H9 (cell line): ENCODE results near the gene NCF2. TPM values are rescaled to one million over a fixed set of nuclear protein-coding genes. Genes with fewer than 3 reads are reported as not detected.

ENCODE experiments used
- DNase-seq: peaks from one replicate; pipeline ENCODE4 v3.0.0-alpha.2; 2017
- H2AFZ ChIP-seq: one replicate; pipeline ENCODE4 v1.6.1; 2013; ENCODE audit warnings: mild to moderate bottlenecking, low read length, control low read depth, moderate library complexity
- H2AK5ac ChIP-seq: 2 replicates; pipeline ENCODE4 v1.6.1; 2013; ENCODE audit warnings: low read length, control low read depth, mixed read lengths; ENCODE audit not compliant: insufficient read length
- H2BK120ac ChIP-seq: one replicate; pipeline ENCODE4 v1.6.1; 2013; ENCODE audit warnings: low read depth, mild to moderate bottlenecking, low read length, control low read depth, inconsistent platforms; ENCODE audit not compliant: poor library complexity, severe bottlenecking
- H2BK12ac ChIP-seq: 2 replicates; pipeline ENCODE4 v1.6.1; 2013; ENCODE audit warnings: low read length, control low read depth, mixed read lengths, low read depth; ENCODE audit not compliant: insufficient read length
- H2BK15ac ChIP-seq: 2 replicates; pipeline ENCODE4 v1.6.1; 2013; ENCODE audit warnings: low read depth, low read length, control low read depth
- H2BK20ac ChIP-seq: one replicate; pipeline ENCODE4 v1.6.1; 2013; ENCODE audit warnings: low read depth, mild to moderate bottlenecking, low read length, control low read depth, inconsistent platforms; ENCODE audit not compliant: poor library complexity, severe bottlenecking
- H2BK5ac ChIP-seq: 2 replicates; pipeline ENCODE4 v1.6.1; 2013; ENCODE audit warnings: low read length, control low read depth, mixed read lengths; ENCODE audit not compliant: insufficient read length
- H3K14ac ChIP-seq: 2 replicates; pipeline ENCODE4 v1.6.1; 2013; ENCODE audit warnings: low read length, control low read depth; ENCODE audit not compliant: insufficient read depth
- H3K18ac ChIP-seq: 2 replicates; pipeline ENCODE4 v1.6.1; 2013; ENCODE audit warnings: low read depth, mild to moderate bottlenecking, mixed read lengths, low read length, control low read depth; ENCODE audit not compliant: insufficient read length
- H3K23ac ChIP-seq: 2 replicates; pipeline ENCODE4 v1.6.1; 2013; ENCODE audit warnings: low read length, control low read depth, mixed read lengths, low read depth; ENCODE audit not compliant: insufficient read length
- H3K23me2 ChIP-seq: 2 replicates; pipeline ENCODE4 v1.6.1; 2013; ENCODE audit warnings: low read depth, mild to moderate bottlenecking, mixed read lengths, low read length, control low read depth; ENCODE audit not compliant: insufficient read length, poor library complexity, severe bottlenecking
- H3K27ac ChIP-seq: 2 replicates; pipeline ENCODE4 v1.5.1; 2013; ENCODE audit warnings: low read length, control low read depth, mixed read lengths, low read depth; ENCODE audit not compliant: insufficient read length
- H3K27me3 ChIP-seq: 2 replicates; pipeline ENCODE4 v1.6.1; 2013; ENCODE audit warnings: low read length, control low read depth, inconsistent platforms; ENCODE audit not compliant: insufficient read depth
- H3K4ac ChIP-seq: 2 replicates; pipeline ENCODE4 v1.6.1; 2013; ENCODE audit warnings: low read depth, mild to moderate bottlenecking, control low read depth, inconsistent platforms, low read length, moderate library complexity
- H3K4me1 ChIP-seq: 2 replicates; pipeline ENCODE4 v1.6.1; 2013; ENCODE audit warnings: low read length, control low read depth, inconsistent platforms; ENCODE audit not compliant: insufficient read depth
- H3K4me2 ChIP-seq: 2 replicates; pipeline ENCODE4 v1.6.1; 2013; ENCODE audit warnings: low read length, control low read depth, mixed read lengths; ENCODE audit not compliant: insufficient read length, insufficient read depth
- H3K56ac ChIP-seq: 2 replicates; pipeline ENCODE4 v1.6.1; 2013; ENCODE audit warnings: low read depth, mild to moderate bottlenecking, mixed read lengths, low read length, control low read depth; ENCODE audit not compliant: insufficient read length
- H3K79me1 ChIP-seq: 2 replicates; pipeline ENCODE4 v1.6.1; 2013; ENCODE audit warnings: low read depth, mild to moderate bottlenecking, moderate library complexity, low read length, control low read depth, inconsistent platforms; ENCODE audit not compliant: insufficient read depth, poor library complexity, severe bottlenecking
- H3K79me2 ChIP-seq: 2 replicates; pipeline ENCODE4 v1.6.1; 2013; ENCODE audit warnings: low read length, control low read depth, inconsistent platforms; ENCODE audit not compliant: insufficient read depth
- H3K9ac ChIP-seq: 2 replicates; pipeline ENCODE4 v1.6.1; 2013; ENCODE audit warnings: low read length, control low read depth, mixed read lengths; ENCODE audit not compliant: insufficient read length; ENCODE audit errors: extremely low read depth
- H3K9me3 ChIP-seq: one replicate; pipeline ENCODE4 v1.6.1; 2013; ENCODE audit warnings: low read depth, low read length, inconsistent platforms; ENCODE audit not compliant: control insufficient read depth
- H3T11ph ChIP-seq: one replicate; pipeline ENCODE4 v1.6.1; 2013; ENCODE audit warnings: mild to moderate bottlenecking, low read length, control low read depth, inconsistent platforms
- H4K20me1 ChIP-seq: one replicate; pipeline ENCODE4 v1.6.1; 2013; ENCODE audit not compliant: control insufficient read depth, insufficient read length, insufficient read depth
- H4K5ac ChIP-seq: 2 replicates; pipeline ENCODE4 v1.6.1; 2013; ENCODE audit warnings: low read depth, mild to moderate bottlenecking, mixed read lengths, low read length, control low read depth; ENCODE audit not compliant: insufficient read length
- H4K8ac ChIP-seq: replicated peaks from 2 replicates; pipeline ENCODE4 v1.6.1; 2013; ENCODE audit warnings: low read length, control low read depth, mixed read lengths, low read depth; ENCODE audit not compliant: insufficient read length
- H4K91ac ChIP-seq: 2 replicates; pipeline ENCODE4 v1.6.1; 2013; ENCODE audit warnings: low read depth, mild to moderate bottlenecking, moderate library complexity, mixed read lengths, low read length, control low read depth; ENCODE audit not compliant: insufficient read length
- H3K27ac Mint-ChIP-seq, 3 experiments: 2 replicates in 2 of 3; 3 replicates in 1 of 3; pipeline ENCODE4 v1.8.0; 2020 to 2021; ENCODE audit warnings: mixed read lengths in 3 of 3, mild to moderate bottlenecking in 1 of 3, moderate library complexity in 1 of 3
- H3K27me3 Mint-ChIP-seq: 2 replicates; pipeline ENCODE4 v1.8.0; 2021; ENCODE audit warnings: low read depth, mild to moderate bottlenecking, moderate library complexity, mixed read lengths
- H3K36me3 Mint-ChIP-seq, 3 experiments: 2 replicates in 2 of 3; 3 replicates in 1 of 3; pipeline ENCODE4 v1.8.0; 2020 to 2021; ENCODE audit warnings: low read depth in 3 of 3, mixed read lengths in 3 of 3; ENCODE audit not compliant: insufficient read depth in 1 of 3
- H3K4me1 Mint-ChIP-seq, 2 experiments: 2 replicates each; pipeline ENCODE4 v1.8.0; 2020; ENCODE audit warnings: mixed read lengths in 2 of 2
- H3K4me3 Mint-ChIP-seq, 2 experiments: 2 replicates in 1 of 2; 3 replicates in 1 of 2; pipeline ENCODE4 v1.8.0; 2020 to 2021; ENCODE audit warnings: mild to moderate bottlenecking in 2 of 2, mixed read lengths in 2 of 2, moderate library complexity in 1 of 2
- H3K9me3 Mint-ChIP-seq, 2 experiments: 2 replicates in 1 of 2; 3 replicates in 1 of 2; pipeline ENCODE4 v1.8.0; 2020; ENCODE audit warnings: mild to moderate bottlenecking in 2 of 2, mixed read lengths in 2 of 2, moderate library complexity in 1 of 2
- WGBS: extraction: QIAGEN DNeasy Blood & Tissue Kit; methylation state at CpG from one replicate; pipeline ENCODE4 v1.1.7; 2013; ENCODE audit warnings: missing lambda C conversion rate, low lambda C conversion rate, mixed read lengths; ENCODE audit not compliant: insufficient read length; ENCODE audit errors: extremely low coverage; 5-methylcytosine and 5-hydroxymethylcytosine counted together
- total RNA-seq: library from RNA; stranded (reverse); gene quantifications from 2 replicates; pipeline ENCODE4 v1.2.1, GENCODE V29; 2021
- TF ChIP-seq, protein P1 (sequence below): fragments of 200-600 bp; sonication (generic); conservative IDR thresholded peaks from 3 replicates; pipeline ENCODE4 v1.8.0; 2021; ENCODE audit warnings: antibody characterized with exemption, mild to moderate bottlenecking

The NCF2 gene
- total RNA-seq, 1 experiment from 2014 or later = not detected

GRCh38 chr1:183589384-183589783 is 875 bp downstream of the NCF2 start:
- H4K20me1 ChIP-seq = no peaks in the 10 kb centered on the region
- H3K4me2 ChIP-seq = no peak overlapping the region
- H4K91ac ChIP-seq = no peak overlapping the region
- H4K5ac ChIP-seq = no peak overlapping the region
- no peak overlapping the region for H3K27ac ChIP-seq
- no peaks in the 10 kb centered on the region for H3K36me3 Mint-ChIP-seq
- H2BK120ac ChIP-seq = no peak overlapping the region
- no peaks in the 10 kb centered on the region for H3K23me2 ChIP-seq
- H3K4ac ChIP-seq = no peak overlapping the region
- H3K27me3 Mint-ChIP-seq = no peaks in the 10 kb centered on the region
- H3K79me2 ChIP-seq = no peaks in the 10 kb centered on the region
- no peak overlapping the region for H3K23ac ChIP-seq
- H3K79me1 ChIP-seq = no peaks in the 10 kb centered on the region
- TF ChIP-seq, protein P1, sequence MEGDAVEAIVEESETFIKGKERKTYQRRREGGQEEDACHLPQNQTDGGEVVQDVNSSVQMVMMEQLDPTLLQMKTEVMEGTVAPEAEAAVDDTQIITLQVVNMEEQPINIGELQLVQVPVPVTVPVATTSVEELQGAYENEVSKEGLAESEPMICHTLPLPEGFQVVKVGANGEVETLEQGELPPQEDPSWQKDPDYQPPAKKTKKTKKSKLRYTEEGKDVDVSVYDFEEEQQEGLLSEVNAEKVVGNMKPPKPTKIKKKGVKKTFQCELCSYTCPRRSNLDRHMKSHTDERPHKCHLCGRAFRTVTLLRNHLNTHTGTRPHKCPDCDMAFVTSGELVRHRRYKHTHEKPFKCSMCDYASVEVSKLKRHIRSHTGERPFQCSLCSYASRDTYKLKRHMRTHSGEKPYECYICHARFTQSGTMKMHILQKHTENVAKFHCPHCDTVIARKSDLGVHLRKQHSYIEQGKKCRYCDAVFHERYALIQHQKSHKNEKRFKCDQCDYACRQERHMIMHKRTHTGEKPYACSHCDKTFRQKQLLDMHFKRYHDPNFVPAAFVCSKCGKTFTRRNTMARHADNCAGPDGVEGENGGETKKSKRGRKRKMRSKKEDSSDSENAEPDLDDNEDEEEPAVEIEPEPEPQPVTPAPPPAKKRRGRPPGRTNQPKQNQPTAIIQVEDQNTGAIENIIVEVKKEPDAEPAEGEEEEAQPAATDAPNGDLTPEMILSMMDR = no peak
- no peak overlapping the region for H3K4me3 Mint-ChIP-seq
- H3K4me1 ChIP-seq = peaks cover 4% of the 10 kb centered on the region; the same call in 1 of the 2 replicates
- WGBS = 100% methylated on average over 1 of the region's 5 CpGs
- H3K14ac ChIP-seq = no peak overlapping the region
- no peak overlapping the region for H2BK15ac ChIP-seq
- H3K9me3 ChIP-seq = no peaks in the 10 kb centered on the region
- H2BK5ac ChIP-seq = no peak overlapping the region
- no peak overlapping the region for H4K8ac ChIP-seq
- no peak overlapping the region for H3K18ac ChIP-seq
- DNase-seq = no peak
- no peak overlapping the region for H2AK5ac ChIP-seq
- no peak overlapping the region for H2AFZ ChIP-seq
- H3K27me3 ChIP-seq = no peaks in the 10 kb centered on the region
- no peak overlapping the region for H3T11ph ChIP-seq
- H3K4me1 Mint-ChIP-seq = peaks cover 36 to 39% of the 10 kb centered on the region in 2 experiments
- no peaks in the 10 kb centered on the region for H3K9me3 Mint-ChIP-seq
- no peak overlapping the region for H2BK12ac ChIP-seq
- no peak overlapping the region for H3K9ac ChIP-seq
- no peak overlapping the region for H3K56ac ChIP-seq
- H2BK20ac ChIP-seq = no peak overlapping the region
- H3K27ac Mint-ChIP-seq = no peak overlapping the region
